GM20000 (cell line): ENCODE data around the gene ZC3H18.

ENCODE experiments used
- DNase-seq: peaks from one replicate; pipeline ENCODE4 v3.0.0; 2012; ENCODE audit warnings: low spot score
- CTCF ChIP-seq: IDR thresholded peaks from 2 replicates; pipeline ENCODE4 v1.5.1; 2012; ENCODE audit warnings: mild to moderate bottlenecking, control low read depth; ENCODE audit errors: extremely low read depth, missing control alignments

ZC3H18 gene

GRCh38 chr16:88634994-88635670 is 64.9 kb downstream of the ZC3H18 start:
- TF ChIP-seq CTCF = no peak

GRCh38 chr16:88635671-88636319 is 65.6 kb downstream of the ZC3H18 start:
- TF ChIP-seq CTCF = no peak

More at GRCh38 chr16:88634994-88635670, 64.9 kb downstream of the ZC3H18 start:
- no peak for DNase-seq

GRCh38 chr16:88636488-88637265 is 66.5 kb downstream of the ZC3H18 start:
- TF ChIP-seq CTCF = no peak
- DNase-seq = no peak

More at GRCh38 chr16:88635671-88636319, 65.6 kb downstream of the ZC3H18 start:
- no peak for DNase-seq

GRCh38 chr16:88638323-88639230 is 68.4 kb downstream of the ZC3H18 start, which contains the start of gene IL17C:
Gene IL17C (plus strand): TSS chr16:88638572. CDS start chr16:88638642, 70 bp downstream.
- no peak for DNase-seq
- no peak for TF ChIP-seq CTCF

DNA sequence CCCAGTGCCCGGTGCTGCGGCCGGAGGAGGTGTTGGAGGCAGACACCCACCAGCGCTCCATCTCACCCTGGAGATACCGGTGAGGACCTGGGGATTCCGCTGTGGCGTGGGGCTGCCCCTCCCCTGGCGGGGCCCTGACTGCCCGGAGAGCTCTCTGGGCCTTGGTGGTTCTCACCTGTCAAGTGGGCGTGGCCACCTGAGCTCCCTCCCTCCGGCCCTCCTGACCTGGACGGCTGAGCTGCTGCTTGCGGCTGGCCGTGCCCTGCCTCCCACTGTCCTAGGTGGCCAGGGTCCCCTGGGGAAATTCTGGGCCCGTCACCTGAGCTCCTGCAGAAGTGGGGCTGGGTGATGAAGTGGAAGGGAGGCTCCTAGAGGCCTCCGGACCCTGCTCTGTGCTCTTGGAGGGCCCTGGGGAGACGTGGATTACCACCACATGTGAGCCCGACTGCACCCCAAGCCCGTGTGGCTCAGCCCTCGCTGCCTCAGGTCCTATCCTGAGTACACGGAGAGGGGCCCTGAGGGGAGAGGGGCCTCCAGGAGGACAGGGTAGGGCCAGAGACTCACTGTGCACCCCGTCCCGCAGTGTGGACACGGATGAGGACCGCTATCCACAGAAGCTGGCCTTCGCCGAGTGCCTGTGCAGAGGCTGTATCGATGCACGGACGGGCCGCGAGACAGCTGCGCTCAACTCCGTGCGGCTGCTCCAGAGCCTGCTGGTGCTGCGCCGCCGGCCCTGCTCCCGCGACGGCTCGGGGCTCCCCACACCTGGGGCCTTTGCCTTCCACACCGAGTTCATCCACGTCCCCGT is 69.2 kb downstream of the ZC3H18 start:
- no peak for TF ChIP-seq CTCF
- DNase-seq = no peak

- DNase-seq = no peak
- TF ChIP-seq CTCF = no peak
Measured at GRCh38 chr16:88640039-88640495, 69.9 kb downstream of the ZC3H18 start.
